ENCODE measurements around the gene NRF1.
"Not testable (repeated sequence)": the region's sequence is repeated elsewhere in the genome, so short reads cannot be mapped to it uniquely, and the experiment has no call there.

The NRF1 gene

DNA sequence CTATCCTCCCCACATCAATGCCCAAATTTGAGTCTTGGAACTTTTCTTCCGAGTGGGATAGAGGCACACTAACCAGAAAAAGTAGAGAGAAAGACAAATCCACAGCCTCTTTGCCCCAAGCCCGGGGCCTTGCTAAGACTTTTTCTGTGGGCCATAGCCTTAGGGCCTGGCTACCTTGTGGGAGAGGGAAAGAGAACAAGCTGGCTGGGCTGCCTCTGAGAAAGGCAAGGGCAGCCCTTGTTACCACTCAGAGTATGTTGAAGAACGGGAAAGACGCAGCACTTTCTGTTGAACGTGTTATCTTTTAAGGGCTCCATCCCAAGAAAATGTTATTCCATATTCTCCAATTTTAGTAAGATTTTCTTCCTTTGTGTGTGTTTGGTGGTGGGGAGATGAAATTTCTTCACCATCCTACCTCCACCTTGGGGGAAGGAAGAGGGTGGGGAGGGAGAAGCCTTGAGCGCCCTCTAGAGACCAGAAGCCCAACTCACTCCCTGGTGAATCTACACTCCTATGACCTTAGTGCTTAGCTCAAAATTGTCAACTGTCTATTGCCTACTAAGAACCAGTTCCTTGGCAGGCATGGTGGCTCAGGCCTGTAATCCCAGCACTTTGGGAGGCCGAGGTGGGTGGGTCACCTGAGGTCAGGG, 3.9 kb upstream of the NRF1 start:
- DNase-seq (ENCODE audit: low spot score) = no peak

DNA sequence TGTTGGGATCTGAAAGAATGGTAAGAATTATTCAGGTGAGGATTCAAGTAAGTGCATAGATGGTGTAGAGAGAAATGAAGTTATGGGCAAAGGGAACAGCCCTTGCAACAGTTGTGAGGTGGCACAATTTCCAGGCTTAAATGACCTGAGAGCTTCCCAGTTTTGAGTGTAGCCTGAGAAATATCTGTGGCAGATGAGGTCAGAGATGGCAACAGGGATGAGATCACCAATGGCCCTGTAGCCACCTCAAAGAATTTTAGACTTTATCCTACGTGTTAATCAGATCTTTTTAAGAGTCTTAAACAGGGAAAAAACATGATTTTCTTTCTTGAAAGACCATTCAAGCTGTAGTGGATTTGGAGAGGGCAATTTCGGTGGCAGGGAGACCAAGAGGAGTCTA, 1.9 kb upstream of the NRF1 start:
- no peak for DNase-seq (ENCODE audit: low spot score)

DNA sequence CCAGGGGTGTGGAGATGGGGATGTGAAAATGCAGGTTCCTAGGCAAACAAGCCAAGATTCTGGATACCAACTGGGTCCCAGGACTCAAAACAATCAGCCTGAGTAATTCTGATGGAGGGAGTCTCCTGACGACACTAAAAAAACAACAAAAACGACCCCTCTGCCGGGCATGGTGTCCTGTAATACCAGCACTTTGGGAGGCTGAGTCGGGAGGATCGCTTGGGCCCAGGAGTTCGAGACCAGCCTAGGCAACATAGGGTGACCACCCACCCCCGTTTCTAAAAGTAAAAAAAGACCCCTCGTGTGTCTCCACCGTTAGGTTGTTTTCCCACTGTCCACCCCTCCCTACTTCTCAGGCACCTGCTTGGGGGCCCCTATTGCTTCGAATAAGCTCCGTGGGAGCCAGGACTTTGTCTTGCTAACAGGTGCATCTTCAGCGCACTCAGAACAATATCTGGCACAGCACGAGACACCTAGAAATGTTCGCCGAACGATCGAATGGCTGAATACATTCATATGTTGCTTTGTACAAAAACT, 743 bp upstream of the NRF1 start:
- no peak for DNase-seq (ENCODE audit: low spot score)

DNA sequence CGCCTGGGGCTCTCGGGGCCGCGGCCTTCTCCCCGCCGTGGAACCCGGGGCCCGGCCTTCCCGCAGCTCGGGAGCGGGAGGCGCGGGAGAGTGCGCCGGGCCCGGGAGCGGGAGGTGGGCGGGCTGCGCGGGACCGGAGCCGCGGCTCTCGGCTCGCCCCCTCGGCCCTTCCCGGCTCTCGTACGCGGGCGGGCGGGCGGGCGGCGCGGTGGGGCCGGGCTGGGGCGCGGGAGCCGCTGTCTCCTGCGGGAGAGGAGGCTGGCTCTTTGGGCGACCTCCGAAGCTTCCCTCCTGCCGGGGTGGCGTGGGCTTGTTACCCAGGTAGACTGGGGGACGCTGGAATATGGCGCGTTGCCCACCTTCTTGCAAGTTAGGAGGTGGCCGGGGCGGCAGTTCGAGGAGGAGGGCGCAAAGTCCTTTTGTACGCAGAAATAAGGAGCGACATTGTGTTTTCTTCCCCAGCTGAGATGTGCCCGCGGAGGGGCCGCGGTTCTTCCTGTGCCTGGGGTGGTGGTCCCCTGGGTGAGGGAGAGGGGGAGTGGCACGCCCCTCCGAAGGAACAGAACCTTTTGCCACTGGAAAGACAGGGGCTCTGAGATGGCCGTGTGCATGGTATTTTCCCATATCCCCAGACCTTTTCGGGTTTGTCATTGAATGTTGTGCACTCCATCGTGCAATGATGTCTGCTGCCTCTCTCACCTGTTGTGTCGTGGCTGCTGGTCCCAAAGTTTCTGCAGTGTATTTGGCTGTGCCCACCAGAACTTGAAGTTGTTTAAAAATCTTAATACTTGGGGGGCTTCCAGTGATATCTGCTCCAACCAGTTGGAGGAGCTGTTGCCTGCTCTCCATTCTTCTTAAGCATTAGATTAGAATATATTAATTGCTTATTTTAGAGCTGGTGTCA, 844 bp downstream of the NRF1 start:
- DNase-seq (ENCODE audit: low spot score) = peak; percentile 65

DNA sequence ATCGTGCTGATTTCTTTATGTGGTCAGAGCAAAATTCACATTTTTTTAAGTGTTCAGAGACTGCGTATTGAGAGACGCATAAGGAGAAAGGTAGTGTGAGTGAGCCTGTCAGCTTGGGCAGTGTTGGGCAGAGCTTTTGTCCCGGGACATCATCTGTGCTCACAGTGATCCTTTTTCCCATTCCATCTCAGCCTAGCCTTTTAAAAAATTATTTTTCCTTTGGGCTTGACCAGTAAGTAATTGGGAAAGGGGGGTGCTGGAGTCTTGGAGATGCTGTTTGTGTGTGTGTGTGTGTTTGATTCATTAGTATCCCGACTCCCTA, 1.5 kb downstream of the NRF1 start:
- DNase-seq (ENCODE audit: low spot score) = no peak

DNA sequence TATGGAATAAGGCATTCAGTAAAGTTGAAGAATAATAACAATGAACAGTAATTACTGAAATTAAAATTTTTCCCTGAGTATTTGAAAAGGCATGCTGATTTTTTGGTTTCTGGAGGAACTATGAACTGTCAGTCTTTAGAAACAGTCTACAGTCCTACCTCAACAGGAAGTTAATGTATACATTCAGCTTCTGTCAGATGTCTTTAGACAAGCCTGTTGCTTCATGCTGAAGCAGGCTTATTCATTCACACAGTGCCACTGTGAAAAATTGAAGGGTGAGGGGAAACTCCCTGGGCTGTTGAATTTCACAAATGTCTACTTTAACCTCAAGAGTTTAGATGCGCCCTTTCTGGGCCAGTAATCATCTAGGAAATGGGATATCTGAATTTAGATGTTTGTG, 3.5 kb downstream of the NRF1 start:
- DNase-seq (ENCODE audit: low spot score) = no peak

DNA sequence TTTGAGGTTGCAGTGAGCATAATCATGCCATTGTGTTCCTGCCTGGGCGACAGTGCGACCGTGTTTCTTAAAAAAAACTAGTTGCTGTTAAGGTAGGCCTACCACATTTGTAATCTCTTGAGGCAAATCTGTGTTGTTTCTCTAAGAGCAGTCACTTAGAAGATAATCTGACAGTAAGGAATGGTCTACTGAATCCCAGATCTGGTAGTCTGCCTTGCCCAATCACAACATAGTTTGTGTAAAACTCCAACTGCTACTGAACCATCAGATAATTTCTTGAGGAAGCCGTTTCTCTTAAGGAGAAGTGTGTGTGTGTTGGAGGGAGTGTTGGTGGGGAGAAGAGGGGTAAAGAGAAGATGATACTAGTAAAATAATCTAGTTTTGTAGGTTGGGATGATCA, 5.0 kb downstream of the NRF1 start:
- DNase-seq (ENCODE audit: low spot score) = no peak

DNA sequence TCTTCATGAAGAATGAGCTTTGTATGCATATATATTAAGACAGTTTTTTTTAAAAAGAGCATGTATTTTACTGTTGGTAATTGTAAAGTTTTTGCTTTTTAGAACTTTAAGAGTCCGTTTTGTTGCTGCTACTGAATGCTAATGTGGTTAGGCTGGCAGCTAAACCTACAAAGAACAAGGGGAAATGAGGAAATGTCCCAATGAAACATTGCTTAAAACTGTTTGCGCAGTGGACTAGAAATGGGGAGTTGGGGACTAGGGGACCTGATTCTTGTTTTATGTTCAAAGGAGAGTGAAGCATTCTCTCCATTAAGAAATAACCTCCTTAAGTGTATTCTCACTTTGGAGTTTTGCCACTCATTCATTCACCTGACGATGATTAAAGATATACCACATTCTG, 5.7 kb downstream of the NRF1 start:
- DNase-seq (ENCODE audit: low spot score) = no peak

DNA sequence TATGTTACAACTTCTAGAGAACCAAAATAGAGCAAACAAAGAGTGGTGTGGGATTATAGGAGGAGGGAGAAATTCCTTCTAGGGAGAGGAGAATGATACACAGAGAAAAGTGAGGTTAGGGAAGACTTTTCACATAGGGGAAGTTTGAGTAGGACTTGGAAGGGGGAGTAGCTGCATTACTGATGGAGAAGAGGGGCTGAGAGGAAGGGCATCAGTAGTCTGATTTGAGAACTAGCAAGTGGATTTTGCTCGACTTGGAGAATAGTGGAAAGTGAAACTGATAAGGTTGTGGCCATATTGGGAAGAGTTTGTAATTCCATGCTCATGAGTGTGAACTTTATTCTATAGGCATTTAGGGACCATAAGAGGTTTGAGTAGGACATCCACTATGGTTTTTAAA, 6.1 kb downstream of the NRF1 start:
- DNase-seq (ENCODE audit: low spot score) = no peak

DNA sequence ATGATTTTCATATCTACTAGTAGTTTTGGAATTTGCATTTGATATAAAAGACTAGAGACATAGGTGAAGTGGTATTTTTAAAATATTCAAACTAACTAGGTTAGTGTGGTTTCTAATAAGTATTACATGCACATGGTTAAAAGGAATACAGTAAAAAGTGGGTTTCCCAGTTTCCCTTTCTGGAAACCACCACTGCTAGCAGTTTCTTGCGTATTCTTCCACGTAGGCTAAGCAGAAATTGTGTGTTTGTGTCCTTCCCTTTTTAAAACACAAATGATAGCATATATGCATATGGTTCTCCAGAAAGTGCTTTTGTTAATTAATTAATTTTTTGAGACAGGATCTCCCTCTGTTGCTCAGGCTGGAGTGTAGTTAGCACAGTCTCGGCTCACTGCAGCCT, 15.4 kb downstream of the NRF1 start:
- no peak for DNase-seq (ENCODE audit: low spot score)

DNA sequence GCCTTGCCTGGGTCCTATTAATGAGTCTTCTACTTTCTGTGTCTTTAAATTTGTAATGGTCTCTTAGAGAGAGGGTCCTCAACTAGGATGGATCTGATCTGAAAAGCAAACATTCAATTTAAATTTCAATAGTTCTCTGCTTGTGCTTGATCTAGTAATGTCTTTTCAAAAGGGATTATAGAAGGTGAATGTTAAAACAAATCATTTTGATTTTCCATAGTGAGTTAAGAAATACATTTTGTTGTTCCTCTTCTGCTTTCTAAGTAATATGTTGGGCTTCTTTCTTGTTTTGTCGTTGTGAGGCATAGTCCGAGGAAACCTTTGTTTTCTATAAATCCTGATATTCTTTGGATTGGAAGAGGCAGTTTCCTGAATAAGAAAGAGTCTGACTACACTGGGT, 18.8 kb downstream of the NRF1 start:
- DNase-seq (ENCODE audit: low spot score) = no peak

DNA sequence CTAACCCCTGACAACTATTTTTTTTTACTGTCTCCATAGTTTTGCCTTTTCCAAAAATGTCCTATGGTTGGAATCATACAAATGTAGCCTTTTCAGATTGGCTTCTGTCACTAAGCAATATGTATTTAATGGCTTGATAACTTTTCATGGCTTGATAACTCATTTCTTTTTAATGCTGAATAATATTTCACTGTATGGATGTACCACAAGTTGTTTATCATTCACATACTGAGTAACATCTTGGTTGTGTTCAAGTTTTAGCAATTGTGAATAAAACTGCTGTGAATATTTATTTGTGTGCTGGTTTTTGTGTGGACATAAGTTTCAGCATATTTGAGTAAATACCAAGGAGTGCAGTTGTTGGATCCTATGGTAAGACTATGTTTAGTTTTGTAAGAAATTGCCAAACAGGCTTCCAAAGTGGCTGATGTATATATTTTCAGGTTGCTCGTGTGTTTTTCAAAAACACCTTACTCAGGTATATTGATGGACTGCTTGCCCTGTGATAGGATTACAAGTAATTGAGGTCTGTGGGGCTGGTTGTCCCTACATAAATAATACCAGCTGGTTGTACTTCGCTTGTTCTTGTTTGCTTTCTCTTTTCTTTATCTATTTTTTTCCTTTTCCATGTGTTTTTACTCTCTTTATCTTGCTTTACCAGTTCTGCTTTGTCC, 23.0 kb downstream of the NRF1 start:
- DNase-seq (ENCODE audit: low spot score) = no peak

DNA sequence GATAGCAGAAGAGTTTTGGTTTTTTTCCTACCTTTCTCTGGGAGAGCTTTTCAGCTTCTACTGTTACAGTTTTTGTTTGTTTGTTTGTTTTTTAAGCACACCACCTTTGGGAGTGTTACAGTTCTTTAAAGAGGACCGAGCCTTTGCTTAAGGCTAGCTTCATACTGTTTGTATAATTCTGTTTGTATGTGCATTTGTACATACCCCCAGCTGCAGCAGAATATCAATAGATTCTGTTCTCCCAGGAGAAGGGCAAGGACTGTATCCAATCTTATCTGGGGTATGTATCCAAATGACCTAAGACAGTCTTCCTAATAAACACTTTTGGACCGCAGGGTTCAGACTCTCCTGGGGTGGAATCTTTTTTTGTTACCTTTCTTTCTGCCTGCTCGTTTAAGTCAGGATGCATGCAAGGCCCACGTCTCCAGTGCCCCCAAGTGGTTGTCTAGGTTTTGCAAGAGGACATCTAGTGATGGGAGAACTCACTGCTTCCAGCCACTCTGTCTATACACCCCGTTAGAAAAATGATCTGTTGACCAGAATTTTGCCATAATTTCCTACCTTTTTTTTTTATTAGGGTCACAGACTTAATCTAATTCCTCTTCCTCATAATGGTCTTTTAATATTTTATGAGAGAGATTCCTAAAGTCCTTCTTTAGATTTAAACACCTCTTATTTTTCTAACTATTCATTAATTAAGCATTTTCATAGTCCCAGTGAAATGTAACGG, 23.9 kb downstream of the NRF1 start:
- peak; percentile 63 for DNase-seq (ENCODE audit: low spot score)

DNA sequence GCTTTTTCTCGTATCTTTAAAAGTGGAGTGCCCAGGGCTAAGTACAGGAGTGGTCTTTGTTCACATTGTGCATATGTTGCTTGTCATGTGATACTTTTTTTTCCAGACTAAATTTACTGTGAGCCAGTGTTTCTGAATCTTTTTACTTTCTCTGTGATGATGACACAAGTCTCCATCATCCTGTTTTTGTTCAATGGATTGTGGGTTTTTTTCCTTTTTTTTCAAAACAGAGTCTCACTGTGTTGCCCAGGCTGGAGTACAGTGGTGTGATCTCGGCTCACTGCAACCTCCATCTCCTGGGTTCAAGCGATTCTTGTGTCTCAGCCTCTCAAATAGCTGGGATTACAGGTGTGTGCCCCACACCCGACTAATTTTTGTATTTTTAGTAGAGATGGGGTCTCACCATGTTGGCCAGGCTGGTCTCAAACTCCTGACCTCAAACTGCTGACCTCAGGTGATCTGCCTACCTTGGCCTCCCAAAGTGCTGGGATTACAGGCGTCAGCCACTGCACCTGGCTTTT, 24.6 kb downstream of the NRF1 start:
- DNase-seq (ENCODE audit: low spot score) = not testable (repeated sequence)

DNA sequence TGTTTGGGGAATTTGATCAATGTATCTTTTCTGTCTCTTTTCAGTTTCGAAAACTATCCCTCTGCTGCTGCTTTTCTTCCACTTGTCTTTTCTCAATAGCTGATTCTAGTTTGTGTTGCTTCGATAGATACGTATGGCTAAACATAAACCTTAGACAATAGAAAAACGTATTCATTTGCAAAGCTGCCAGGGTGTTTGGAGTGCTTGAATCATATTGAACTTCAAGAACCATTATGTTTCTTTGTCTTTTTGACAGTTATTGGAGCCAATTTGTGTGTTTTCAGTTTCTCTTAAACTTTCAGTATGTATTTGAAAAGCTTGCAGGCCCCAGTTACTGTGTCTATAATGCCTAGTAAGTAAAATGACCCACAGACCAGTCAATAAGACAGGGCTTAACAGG, 25.1 kb downstream of the NRF1 start:
- no peak for DNase-seq (ENCODE audit: low spot score)

DNA sequence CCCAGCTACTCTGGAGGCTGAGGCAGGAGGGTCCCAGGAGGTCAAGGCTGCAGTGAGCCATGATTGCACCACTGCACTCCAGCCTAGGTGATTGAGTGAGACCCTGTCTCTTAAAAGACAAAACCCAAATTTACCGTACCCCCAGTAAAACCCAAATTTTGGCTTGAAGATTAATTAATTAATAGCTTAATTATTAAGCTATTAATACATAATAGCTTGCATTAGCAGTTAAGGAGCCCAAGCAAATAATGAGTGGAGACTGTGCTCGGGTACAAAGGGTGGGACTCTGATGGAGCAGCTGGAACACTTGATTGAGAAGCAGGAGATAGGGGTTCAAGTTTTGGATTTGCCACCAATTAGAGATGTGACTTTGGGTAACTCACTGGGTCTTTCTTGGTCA, 28.9 kb downstream of the NRF1 start:
- DNase-seq (ENCODE audit: low spot score) = no peak

DNA sequence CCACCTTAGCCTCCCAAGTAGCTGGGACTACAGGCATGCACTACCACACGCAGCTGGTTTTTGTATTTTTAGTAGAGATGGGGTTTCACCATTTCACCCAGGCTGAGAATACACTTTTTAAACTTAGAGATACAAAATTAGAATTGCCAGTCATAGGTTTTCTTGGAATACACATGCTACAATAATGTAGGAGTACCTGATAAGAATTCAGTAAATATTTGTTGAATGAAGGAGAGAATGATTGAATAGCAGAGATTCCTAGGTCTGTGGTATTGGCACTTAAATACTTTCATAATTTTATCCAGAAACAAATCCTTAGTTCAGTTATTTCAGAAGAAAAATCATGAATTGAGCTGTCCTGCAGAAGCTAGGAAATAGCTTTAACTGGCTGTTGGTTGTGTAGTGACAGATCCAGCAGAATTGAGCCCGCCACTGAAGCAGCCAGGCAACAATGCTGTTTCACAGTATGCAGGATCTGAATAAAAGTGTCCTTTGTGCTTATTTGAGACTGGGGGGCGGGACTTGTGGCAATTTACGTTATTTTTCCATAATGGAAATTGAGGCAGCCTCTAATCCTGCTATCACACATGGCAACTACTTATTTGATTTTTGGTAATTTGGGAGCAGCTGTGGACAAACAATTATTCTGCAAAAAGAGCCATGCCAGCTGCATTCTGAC, 31.5 kb downstream of the NRF1 start:
- no peak for DNase-seq (ENCODE audit: low spot score)

DNA sequence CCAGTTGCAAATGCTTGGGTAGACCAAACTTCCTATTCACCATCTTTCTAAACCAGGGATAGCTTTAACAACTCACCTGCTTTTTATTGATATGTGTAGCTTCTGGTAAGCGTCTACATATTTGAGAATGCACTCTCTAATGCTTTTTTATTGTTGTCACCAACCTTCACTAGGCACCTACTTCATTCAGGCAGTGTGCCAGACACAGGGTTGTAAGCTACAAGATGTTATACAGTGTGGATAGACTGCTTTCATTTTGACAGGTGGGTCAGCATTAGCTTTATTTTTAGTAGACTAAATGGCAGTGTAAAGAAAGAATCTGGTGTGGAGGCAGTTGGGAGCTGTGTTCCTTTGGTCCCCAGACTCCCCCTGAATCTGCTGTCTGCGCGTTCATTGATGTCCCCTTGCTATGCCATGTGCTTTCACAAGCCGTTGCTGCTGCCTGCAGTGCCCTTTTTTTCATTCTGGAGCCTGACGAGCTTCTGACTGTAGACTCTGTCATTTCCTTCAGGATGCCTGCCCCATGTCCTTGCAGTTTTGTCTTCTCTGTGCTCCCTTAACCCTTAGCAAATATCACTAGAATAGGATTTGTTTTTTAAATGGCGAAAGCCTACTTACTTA, 32.1 kb downstream of the NRF1 start:
- DNase-seq (ENCODE audit: low spot score) = no peak

DNA sequence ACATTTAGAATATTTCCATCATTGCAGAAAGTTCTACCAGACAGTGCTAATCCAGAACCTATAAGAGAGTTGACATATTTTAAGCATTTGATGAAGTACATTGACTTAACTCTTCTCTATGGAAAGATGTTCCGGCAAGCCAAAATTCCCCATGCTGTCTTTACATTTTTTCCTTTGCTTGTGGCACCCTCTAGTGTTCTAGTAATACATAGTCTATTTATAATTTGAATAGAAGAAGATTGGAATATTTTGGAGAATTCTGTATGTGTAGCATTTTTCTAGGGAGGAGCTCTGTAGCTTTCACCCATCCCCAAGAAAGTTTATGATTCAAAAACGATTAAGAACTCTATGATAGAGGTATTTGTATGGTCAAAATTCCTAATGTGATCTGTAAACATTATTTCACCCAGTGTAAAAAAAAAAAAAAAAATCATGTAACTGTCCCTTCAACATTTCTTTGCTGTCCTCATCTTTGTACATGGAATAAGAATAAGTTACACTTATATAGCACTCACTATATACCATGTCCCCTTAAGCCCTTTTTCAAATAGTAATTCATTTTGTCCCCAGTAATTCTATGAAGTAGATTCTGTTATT, 33.2 kb downstream of the NRF1 start:
- DNase-seq (ENCODE audit: low spot score) = no peak

DNA sequence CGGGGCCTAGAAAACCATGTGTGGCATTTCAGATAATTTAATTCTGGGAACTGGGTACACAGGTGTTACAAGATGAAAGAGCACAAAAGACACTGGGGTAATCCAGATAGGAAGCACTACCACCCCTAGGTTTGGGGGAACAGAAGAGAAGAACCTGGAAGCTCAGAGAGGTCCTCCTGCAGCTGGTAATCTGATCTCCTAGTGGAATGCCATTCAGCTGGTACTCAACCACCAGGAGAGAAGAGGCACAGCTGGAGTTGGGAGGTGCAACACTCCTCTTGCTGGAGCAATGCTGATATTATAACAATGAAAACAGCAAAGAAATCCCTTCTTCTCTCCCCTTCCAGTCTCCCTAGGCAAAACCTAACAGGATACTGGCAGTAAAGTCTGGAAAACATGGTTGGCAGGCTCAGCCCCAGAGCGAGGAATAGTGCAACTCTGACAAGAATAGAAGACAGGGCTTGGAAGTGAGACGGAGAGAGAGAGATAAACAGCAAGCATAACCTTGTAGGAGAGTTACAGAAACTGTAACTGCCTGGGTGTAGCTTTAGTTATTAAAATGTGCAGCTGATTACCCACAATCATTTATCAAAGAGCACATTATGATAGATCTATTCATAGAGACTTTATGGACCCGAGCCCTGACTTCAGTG, 35.0 kb downstream of the NRF1 start:
- peak; percentile 47 for DNase-seq (ENCODE audit: low spot score)

Data from ecto neural progenitor cell (in vitro differentiated cells).